Stimulated activated CD8-positive, alpha-beta memory T cell treated with anti-CD3 and anti-CD28 coated beads, Interleukin-7, amount 100 ng/mL, for 24 hours (primary cell): ENCODE data around the gene GDF2.

Experiments
- DNase-seq: peaks from one replicate; pipeline ENCODE4 v3.0.0-alpha.2; 2020; ENCODE audit warnings: low read depth

The GDF2 gene

DNA sequence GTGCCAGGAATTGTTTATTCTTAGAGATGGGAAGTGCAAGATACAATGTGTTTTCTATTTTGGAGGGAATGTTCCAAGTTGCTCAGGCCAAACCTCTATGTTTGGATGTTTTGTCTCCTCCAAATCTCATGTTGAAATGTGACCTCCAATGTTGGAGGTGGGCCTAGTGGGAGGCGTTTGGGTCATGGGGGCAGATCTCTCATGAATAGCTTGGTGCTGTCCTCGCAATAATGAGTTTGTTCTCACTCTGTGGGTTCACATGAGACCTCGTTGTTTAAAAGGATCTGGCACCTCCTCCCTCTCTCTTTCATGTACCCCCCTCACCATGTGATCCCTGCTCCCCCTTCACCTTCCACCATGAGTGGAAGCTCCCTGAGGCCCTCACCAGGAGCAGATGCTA, 30.6 kb upstream of the GDF2 start:
- DNase-seq, result no peak

DNA sequence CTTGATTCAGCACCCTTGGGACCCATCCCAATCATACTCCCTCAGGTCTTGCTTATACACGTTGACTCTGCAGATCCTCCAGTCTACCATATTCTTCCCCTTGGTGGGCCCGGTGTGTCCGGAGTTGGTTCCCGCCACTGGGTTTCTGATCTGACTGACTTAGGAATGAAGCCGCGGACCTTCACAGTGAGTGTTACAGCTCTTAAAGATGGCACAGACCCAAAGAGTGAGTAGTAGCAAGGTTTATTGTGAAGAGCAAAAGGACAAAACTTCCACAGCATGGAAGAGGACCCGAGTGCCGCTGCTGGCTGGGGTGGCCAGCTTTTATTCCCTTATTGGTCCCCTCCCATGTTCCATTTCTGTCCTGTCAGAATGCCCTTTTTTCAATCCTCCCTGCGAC, 28.2 kb upstream of the GDF2 start:
- no peak for DNase-seq

DNA sequence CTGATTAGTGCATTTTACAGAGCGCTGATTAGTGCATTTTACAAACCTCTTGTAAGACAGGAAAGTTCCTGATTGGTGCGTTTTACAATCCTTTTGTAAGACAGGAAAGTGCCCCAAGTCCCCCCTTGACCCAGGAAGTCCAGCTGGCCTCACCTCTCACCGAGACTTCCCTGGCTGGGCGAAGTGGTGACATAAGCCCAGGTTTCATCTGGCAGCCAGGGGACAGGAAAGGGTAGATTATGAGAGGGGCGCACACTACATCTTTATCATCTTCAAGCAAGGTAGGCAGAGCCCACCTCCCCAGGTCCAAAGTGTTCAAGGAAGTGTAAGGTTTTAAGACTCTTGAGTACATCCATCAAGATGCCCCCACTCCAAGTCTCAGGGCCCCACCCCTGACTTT, 27.8 kb upstream of the GDF2 start:
- DNase-seq, result no peak

DNA sequence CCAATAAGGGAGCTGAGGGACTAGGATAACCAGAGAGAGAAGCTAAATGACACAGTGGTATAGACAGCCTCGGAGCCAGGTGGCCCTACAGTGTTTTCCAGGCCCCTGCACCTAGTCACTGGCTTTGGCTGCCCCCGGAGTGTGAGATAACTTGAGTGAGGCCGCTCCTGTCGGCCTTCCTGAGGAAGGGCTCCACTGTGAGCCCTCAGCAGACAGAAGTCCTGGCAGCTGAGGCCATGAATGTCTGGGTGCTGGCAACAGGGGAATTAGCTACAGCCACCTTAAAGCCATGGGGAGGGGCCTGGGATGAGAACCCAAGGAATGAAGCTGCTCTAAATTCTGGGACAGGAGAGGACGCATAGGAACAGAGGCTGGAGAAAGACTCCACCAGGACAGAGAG, 26.8 kb upstream of the GDF2 start:
- no peak for DNase-seq

DNA sequence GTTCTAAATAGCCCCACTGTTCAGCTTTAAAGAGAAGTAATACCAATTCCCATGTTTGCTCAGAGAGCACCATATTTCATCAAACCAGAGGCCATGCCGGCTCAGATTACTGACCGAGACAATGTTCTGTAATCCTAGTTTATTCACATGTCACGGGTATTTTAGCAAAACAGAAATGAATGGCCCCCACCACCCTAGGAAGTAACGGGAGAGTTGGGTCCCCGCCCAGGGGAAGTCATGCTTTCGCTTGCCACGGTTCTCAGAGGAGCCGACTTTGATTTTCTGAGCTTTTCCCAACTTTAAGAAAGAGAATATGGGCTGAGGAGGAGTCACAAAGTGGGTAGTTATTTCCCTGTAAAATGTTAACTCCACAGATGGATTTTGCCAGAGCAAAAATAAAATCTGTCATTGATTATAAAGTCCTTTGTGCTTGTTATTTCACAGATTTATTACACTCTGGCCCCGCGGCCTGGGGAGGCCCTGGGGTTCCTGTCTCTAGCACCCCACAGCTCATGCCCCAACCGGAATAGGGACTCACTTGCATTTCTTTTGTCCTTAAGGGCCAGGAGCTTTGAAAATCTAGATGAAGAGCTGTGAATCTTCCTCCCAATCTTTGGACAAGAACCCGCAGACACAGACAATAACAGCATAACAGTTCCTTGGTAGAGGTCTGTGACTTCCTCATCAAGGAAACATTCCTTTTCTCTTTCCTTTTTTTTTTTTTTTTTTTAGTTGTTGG, 25.9 kb upstream of the GDF2 start:
- no peak for DNase-seq

DNA sequence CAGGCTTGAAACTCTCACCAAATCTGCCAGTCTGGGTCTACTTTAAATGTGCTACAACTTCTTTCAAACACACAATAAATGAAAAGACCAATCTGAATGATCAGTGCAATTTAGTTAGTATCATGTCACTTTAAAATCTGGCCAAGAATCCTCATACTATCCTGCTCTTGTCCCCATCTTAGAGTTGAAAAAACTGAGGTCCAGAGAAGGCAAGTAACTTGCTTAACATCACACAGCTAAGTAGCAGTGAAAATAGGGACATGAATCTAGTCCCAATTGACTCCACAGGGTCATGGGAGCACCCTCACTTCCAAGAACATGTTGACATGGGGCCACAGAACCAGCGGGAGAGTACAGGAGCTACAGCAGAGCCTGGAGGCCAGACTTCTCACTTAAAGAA, 25.3 kb upstream of the GDF2 start:
- no peak for DNase-seq

DNA sequence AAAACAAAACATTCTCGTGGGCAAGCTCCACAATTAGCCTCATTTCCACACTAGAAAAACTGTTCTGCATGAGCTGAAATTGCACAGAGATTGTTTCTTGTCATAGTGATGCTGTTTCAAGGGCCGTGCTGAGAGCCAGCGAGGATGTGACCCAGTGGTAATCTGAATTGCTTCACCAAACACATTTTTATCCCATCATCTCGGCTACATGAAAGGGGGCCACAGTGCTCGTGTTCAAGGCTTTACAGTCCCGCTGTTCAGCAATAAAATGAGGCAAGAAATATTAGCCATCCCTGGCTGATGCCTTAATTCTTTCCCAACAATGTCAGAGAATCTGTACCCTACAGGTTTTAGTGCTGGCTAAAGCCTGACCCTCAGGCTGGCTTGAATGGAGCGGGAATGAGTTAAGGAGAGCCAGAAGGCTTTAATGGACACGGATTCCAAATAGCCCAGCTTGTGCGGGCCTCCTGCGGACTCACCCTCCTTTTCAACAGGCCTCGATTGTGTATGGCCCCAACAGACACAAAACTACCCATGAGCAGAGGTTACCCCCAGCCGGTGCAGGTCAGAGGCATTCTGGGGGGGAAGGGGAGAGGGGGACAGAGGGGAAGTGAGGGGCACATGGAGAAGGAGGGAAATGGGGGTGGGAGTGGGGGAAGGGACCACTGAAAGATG, 24.3 kb upstream of the GDF2 start:
- DNase-seq, result no peak

DNA sequence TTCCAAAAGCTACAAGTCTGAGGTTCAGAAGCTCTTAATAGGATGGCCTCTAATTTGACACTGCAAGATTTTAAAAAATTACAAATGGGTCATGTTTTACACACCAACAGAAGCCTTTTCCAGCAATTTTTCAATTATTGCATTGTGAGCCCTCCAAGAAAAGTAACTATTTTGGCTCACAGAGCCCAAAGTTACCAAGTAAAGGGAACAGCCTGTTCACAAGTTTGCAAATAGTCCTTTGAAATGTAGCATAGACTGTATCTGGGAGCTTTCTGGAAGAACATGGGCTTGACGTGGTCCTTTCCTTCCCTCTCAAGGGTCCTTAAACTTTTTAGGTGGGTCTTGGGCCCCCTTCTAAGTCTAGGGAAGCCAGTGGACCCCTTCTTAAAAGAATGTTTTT, 23.5 kb upstream of the GDF2 start:
- DNase-seq, result no peak

DNA sequence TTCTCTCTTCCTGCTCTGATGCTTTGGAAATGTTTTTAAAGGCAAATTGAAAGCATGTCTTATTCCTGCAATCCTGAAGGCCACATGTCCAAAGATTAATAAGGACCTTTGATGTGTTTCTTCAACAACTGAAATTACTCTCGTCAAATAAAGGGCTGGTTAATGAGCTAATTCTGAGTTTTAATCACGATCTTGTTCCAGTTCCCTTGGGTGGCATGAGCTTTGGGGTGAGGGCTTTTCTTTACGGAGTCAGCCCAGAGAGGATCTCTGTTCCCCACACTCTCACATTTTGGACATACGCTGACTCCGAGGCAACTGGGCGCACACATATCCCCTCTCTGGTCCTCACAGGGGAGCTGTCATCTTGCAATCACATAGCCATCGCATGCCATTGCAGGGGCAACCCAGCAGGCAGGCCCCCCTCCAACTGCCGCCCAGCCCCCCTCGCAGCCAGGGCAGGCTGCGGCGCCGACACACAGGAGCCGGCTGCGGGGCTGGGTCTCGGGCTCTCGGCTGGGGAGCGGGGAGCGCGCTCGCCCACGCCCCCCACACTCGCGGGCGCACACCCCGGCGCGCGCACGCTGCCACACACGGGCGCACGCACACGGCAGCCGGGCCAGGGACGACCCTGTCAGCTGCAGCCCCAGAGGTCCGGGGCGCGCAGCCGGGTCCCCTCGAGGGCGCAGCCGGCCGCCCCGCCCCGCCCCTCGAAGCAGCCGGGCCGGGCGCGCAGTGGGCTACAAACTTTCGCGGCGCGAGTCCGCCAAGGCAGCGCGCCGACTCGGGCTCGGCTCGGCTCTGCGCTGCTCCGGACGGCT, 22.4 kb upstream of the GDF2 start, which contains the start of gene GDF10:
Gene GDF10, plus strand, starts transcription at position 587 of the 818 bp plus-strand sequence. CDS start 455 bp downstream, outside the sequence.
- DNase-seq, result no peak

DNA sequence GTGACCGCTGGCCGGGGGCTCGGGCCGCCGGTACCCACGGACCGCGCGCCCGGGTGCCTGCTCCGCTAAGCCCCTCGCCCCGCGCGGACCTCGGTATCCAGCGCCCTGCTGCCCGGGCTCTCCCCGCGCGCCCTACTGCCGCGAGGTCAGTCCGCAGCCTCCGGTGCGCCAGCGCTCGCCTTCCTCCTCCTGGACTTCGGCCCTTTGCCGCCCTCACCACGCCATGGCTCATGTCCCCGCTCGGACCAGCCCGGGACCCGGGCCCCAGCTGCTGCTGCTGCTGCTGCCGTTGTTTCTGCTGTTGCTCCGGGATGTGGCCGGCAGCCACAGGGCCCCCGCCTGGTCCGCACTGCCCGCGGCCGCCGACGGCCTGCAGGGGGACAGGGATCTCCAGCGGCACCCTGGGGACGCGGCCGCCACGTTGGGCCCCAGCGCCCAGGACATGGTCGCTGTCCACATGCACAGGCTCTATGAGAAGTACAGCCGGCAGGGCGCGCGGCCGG, 21.8 kb upstream of the GDF2 start:
- no peak for DNase-seq

DNA sequence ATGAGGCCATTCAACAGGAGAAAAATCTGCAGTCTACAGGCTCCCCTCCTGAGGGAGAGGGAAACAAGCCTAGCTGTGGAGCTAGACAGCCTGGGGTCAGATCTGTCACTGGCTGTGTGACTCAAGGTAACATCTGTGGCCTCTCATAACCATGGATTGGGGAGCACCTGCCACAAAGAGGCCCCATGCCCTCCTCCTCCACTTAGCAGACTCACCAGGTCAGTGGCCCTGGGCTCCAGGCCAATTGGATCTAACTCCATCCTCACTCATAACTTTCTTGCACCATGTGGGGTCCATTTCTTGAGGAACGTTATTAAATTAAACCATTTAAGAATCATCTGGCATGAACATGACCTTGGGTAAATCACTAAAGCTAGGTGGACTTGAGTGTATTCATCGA, 20.4 kb upstream of the GDF2 start:
- DNase-seq, result no peak

DNA sequence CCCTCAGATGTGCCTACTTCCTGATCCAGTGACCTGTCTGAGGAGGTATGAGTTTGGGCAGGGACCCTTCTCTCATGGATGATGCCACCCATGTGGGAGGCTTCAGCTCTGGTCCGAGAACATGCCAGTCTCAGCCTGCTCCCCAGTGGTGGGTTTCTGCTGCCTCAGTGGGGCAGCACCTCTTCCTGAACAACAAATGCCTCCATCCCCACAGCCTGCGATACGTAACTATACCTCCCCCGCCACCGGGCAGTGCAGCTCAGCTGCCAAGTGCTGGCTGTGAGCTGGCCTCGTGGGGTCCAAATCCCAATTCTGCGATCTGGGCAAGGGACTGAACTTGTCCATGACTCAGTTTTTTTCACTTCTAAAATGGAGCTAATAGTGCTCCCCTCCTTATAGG, 19.1 kb upstream of the GDF2 start:
- no peak for DNase-seq

DNA sequence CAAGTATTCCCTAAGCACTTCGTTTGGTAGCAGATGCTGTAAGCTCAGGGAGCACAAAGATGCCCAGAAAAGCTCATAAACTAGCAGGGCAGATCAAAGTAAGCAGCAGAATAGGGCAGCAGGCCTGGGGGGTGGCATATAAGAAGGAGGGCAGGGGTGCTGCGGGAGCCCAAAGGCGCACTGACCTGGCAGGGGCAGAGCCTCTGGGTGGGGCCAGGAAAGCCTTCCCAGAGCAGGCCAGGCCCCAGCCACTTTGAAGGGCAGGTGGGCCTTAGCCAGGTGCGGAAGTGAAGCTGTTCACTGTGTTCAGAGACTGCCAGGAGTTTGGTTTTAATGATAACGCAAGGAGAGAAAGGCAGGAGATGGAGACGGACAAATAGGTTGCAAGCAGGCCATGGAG, 18.4 kb upstream of the GDF2 start:
- DNase-seq, result no peak

DNA sequence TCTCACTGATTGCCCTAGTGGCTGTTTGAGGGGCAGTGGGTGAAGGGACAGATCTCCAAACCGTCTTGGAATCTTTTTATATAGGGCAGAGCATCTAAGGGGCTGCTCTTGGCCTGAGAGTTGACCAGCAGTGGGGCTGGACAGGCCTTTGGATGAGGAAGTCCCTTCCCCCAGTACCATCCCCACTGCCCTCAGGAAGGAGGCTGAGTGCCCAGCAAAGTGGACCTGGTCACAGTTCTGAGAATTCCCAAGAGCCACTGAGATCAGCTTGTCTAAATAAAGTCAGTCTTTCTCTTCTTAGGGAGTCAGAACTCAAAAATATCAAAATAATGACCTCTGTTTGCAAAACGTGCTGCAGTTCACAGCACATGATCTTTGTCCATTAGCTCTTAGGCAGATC, 16.7 kb upstream of the GDF2 start:
- DNase-seq, result no peak

DNA sequence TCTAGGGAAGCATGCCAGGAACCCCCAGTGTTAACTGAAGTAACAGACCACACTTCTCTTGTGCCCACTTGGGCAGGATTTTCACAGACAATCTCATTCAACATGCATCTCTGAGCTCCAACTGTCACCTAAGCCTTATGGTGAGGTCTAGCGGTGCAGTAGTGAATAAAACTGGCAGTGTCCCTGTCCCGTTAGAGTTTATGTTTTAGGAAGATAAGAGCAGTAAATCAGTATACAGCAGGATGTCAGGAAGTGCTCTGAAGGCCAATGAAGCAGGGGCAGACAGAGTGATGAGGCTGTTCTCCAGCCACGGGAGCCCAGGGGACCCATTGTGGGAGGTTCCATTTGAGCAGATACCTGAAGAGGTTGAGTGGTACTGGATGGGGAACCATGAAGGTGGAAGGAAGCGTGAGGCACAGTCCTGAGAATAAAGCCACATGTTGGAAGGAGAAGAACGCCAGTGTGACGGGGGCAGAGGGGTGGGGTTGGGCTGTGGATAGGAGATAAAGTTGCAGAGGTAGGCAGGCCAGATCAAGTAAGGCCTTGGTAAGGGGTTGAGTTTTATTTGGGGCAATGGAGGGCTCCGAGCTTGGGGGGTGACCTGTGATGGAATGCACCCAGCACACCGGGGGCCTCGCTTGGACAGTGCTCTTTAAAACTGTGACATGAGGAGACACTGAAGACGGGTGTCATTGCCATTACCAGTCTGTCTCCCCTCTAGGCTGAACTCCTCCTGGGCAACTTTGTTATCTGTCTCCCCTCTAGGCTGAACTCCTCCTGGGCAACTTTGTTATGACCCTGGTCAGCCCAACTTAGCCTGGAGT, 15.7 kb upstream of the GDF2 start:
- DNase-seq, result no peak

DNA sequence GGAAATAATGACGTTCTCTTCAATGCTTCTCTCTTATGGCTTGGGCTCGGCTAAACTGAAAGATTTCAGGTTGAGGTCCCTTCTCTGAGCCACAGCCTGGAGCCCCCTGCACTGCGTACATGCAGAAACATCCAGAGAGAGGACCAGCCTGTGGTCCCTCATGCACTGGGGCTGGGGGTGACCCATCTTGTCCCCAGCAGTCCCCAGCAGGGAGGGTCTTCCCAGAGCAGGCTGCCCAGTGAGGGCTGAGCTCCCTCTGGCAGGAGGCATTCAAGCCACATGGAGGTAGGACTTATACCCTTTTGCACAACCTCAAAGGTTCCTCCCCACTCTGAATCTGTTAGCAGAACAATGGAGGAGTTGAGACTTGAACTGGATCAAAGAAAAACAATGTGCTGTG, 14.9 kb upstream of the GDF2 start:
- no peak for DNase-seq

DNA sequence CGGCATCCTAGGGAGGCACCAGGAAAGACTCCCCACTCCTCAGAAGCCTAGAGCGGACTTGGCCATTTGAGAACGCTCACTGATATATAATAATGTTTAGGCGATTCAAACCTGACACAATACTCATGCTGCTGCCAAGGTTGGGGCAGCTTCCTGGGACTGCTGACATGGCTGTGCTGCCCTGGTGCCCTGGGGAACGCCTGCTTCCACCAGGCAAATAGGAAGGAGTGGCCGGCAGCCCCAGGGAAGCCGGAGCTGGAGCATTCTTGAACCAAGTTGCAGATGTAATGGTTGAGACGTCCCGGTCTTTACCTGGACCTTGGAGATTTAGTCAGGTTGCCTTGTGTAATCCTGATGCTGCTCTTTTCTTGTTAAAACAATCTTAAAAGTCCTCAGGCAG, 13.5 kb upstream of the GDF2 start:
- DNase-seq, result no peak

DNA sequence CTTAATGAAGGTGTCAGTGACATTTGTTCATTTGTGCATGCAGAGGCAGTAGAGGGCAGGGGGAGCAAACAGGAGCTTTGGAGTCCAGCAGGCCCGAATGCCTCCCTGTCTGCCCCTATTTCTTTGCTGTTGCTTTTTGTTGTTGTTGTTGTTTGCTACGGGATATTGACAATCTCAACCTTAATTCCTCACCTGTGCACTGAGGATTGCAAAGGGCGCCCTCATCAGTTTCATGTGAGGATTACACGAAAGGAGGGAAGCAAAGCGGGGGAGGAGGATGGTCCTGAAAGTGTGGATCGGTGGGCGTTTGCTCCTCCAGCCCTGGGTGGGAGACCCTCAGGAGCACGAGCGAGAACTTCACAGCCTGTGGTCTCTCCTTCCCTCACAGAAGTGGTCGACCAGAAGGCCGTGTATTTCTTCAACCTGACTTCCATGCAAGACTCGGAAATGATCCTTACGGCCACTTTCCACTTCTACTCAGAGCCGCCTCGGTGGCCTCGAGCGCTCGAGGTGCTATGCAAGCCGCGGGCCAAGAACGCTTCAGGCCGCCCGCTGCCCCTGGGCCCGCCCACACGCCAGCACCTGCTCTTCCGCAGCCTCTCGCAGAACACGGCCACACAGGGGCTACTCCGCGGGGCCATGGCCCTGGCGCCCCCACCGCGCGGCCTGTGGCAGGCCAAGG, 12.7 kb upstream of the GDF2 start:
- no peak for DNase-seq

DNA sequence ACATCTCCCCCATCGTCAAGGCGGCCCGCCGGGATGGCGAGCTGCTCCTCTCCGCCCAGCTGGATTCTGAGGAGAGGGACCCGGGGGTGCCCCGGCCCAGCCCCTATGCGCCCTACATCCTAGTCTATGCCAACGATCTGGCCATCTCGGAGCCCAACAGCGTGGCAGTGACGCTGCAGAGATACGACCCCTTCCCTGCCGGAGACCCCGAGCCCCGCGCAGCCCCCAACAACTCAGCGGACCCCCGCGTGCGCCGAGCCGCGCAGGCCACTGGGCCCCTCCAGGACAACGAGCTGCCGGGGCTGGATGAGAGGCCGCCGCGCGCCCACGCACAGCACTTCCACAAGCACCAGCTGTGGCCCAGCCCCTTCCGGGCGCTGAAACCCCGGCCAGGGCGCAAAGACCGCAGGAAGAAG, 12.2 kb upstream of the GDF2 start:
- DNase-seq, result no peak

DNA sequence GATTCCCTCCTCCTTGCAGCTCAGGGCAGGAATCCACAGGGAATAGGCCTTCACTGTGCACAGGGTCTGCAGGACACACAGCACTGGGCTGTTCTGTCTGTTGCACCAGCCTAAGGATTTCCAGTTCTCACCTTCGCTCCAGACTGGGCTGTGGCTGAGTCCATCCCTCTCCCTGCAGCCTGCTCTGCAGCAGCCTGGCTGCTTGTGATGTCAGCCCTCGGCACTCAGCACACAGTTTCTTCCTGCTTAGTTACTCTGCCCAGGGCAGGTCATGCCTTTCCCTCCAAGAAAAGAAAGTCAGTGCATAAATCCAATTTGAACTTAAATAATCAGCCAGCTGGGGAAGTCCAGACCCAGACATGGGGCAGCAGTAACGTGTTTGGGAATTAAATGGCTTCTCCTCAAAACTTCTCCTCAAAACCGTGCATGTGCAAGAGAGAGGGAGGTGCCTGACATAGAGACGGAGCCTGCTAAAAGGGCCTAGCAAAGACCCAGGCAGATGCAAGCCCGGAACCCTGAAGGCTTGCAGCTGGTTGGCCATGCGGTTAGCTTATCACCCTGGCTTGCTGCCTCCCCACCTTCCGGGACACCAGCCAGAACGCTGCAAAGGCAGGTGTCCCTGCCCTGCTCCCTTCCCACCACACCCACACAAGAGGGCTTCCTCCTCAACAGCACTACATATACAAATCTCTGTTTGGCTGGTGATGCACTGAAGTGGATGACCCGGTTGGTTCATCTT, 10.9 kb upstream of the GDF2 start:
- DNase-seq, result no peak
